ENCODE data around the gene B4GALNT3.

B4GALNT3 gene

DNA sequence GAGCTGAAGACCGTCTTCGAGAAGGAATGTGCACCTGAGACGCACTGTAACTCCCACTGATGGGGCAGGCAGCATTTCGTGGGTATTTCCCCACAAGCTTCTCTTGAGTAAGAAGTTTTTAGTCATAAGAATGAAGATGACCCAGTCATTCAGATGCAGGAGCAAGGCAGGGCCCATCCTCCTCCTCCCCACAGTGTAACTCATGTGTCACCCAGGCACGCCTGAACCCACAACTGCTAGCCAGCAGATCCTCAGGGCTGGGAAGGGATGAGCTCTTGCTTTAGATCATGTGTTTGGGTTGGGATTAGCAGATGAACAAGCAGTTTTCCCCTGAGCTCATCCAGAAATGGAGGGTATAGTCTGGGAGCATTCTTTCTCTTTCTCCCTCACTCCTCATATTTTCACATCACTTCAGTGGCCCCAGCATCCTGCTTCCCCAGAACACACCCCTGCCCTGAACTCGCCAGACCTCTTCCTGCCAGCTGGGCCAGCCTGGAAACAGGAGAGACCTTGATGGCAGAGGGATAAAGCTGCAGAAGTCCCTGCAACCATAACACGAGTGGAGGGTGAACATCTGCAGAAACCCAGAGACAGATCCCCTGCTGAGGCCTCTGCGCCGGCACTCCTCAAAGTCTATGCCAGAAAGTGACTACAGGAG is 73.3 kb downstream of the B4GALNT3 start:
- Histone ChIP-seq H3K36me3 (ENCODE audit: insufficient read depth, low read length) (peaks cover 6% of the 10 kb centered on the region; the same call in 1 of the 2 replicates), H3K27ac (ENCODE audit: low read depth, low read length, poor library complexity, severe bottlenecking) (no peak overlapping the region), H4K20me1 (ENCODE audit: insufficient read depth, low read length) (no peaks in the 10 kb centered on the region), H3K4me2 (ENCODE audit: low read length) (no peak overlapping the region), H3K79me2 (ENCODE audit: insufficient read depth, low read length) (no peaks in the 10 kb centered on the region), H2AFZ (ENCODE audit: low read length) (no peak overlapping the region), H3K4me3 (ENCODE audit: low read depth, low read length, poor library complexity, severe bottlenecking) (no peak overlapping the region), H3K9me2 (ENCODE audit: low read depth, low read length) (no peaks in the 10 kb centered on the region), H3K9ac (ENCODE audit: low read length) (no peak overlapping the region), H3F3A (ENCODE audit: insufficient read depth, low read length) (no peaks in the 10 kb centered on the region), H3K4me1 (ENCODE audit: insufficient read depth, low read length, severe bottlenecking) (no peaks in the 10 kb centered on the region), H3K9me3 (ENCODE audit: low read length) (peaks cover 24% of the 10 kb centered on the region), H3K27me3 (ENCODE audit: insufficient read depth, low read length) (peaks cover 18% of the 10 kb centered on the region; the same call in 1 of the 2 replicates)
- TF ChIP-seq CTCF (IDR thresholded peaks at IDR 0.05; ENCODE audit: low read length) (no peak), EZH2 (IDR thresholded peaks at IDR 0.05; ENCODE audit: borderline replicate concordance, low read length) (no peak)

DNA sequence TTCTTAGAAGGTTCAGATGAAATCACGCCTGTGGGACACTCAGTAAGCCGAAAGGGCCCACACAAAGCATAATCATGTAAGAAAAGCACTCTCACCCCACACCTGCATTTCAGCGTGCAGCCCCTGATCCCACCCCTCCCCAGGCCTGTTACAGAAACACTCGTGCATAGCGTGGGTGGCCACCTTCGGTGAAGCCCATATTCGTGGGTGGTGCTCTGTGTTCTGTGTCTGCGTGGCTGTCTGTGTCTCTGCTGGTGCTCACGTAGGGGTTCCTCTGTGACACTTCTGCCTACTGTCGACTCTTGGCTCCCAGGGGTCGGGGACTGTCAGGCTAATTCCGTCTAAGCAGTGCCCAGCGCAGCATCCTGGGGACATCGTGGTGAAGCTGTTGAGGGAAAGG is 74.0 kb downstream of the B4GALNT3 start:
- H3K4me2 ChIP-seq (ENCODE audit: low read length), result no peak overlapping the region
- H3K4me1 ChIP-seq (ENCODE audit: insufficient read depth, low read length, severe bottlenecking), result no peaks in the 10 kb centered on the region
- H4K20me1 ChIP-seq (ENCODE audit: insufficient read depth, low read length), result no peaks in the 10 kb centered on the region
- no peaks in the 10 kb centered on the region for H3K79me2 ChIP-seq (ENCODE audit: insufficient read depth, low read length)
- H3K9ac ChIP-seq (ENCODE audit: low read length), result no peak overlapping the region
- no peak overlapping the region for H2AFZ ChIP-seq (ENCODE audit: low read length)
- TF ChIP-seq CTCF (IDR thresholded peaks at IDR 0.05; ENCODE audit: low read length), result no peak
- no peak for TF ChIP-seq EZH2 (IDR thresholded peaks at IDR 0.05; ENCODE audit: borderline replicate concordance, low read length)
- peaks cover 24% of the 10 kb centered on the region for H3K9me3 ChIP-seq (ENCODE audit: low read length)
- H3K27ac ChIP-seq (ENCODE audit: low read depth, low read length, poor library complexity, severe bottlenecking), result no peak overlapping the region
- no peak overlapping the region for H3K4me3 ChIP-seq (ENCODE audit: low read depth, low read length, poor library complexity, severe bottlenecking)
- peaks cover 6% of the 10 kb centered on the region; the same call in 1 of the 2 replicates for H3K36me3 ChIP-seq (ENCODE audit: insufficient read depth, low read length)
- no peaks in the 10 kb centered on the region for H3K9me2 ChIP-seq (ENCODE audit: low read depth, low read length)
- H3K27me3 ChIP-seq (ENCODE audit: insufficient read depth, low read length), result peaks cover 18% of the 10 kb centered on the region; the same call in 1 of the 2 replicates
- H3F3A ChIP-seq (ENCODE audit: insufficient read depth, low read length), result no peaks in the 10 kb centered on the region

DNA sequence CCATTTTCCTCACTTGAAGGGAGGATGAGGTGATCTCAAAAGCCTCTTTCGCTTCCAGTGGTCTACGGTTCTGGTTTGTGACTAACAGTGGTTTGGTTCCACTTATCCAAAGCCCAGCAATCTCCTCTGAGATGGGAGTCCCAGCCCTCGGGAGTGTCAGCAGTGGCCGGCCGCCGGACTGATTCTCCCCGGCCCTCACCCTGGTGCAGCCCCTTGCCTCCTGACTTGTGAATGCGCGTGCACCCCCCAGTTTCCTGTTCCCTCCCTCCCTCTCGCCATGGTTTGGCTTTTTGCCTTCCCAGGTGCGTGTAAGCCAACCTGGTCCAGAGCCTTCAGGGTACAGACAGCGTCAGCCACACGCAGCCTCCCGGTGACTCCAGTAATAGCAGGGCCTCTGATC is 74.5 kb downstream of the B4GALNT3 start:
- Histone ChIP-seq H3K27ac (ENCODE audit: low read depth, low read length, poor library complexity, severe bottlenecking) (no peak overlapping the region), H3K27me3 (ENCODE audit: insufficient read depth, low read length) (peaks cover 18% of the 10 kb centered on the region; the same call in 1 of the 2 replicates), H3K4me2 (ENCODE audit: low read length) (no peak overlapping the region), H2AFZ (ENCODE audit: low read length) (no peak overlapping the region), H4K20me1 (ENCODE audit: insufficient read depth, low read length) (no peaks in the 10 kb centered on the region), H3F3A (ENCODE audit: insufficient read depth, low read length) (no peaks in the 10 kb centered on the region), H3K4me1 (ENCODE audit: insufficient read depth, low read length, severe bottlenecking) (no peaks in the 10 kb centered on the region), H3K9ac (ENCODE audit: low read length) (no peak overlapping the region), H3K9me3 (ENCODE audit: low read length) (peaks cover 22% of the 10 kb centered on the region), H3K4me3 (ENCODE audit: low read depth, low read length, poor library complexity, severe bottlenecking) (no peak overlapping the region), H3K36me3 (ENCODE audit: insufficient read depth, low read length) (peaks cover 6% of the 10 kb centered on the region; the same call in 1 of the 2 replicates), H3K79me2 (ENCODE audit: insufficient read depth, low read length) (no peaks in the 10 kb centered on the region), H3K9me2 (ENCODE audit: low read depth, low read length) (no peaks in the 10 kb centered on the region)
- TF ChIP-seq EZH2 (IDR thresholded peaks at IDR 0.05; ENCODE audit: borderline replicate concordance, low read length) (no peak), CTCF (IDR thresholded peaks at IDR 0.05; ENCODE audit: low read length) (no peak)

All from OCI-LY1 (cell line).